NCI-H1436 treated with DMSO at 0.1 percent for 48 hours (cell line): ENCODE measurements around the gene MMP25.
"Not testable (repeated sequence)": the region's sequence is repeated elsewhere in the genome, so short reads cannot be mapped to it uniquely, and the experiment has no call there.

ENCODE experiments used
- DNase-seq: peaks from one replicate; lab custom pipeline; 2025; lab: John Stamatoyannopoulos, UW

MMP25 gene

DNA sequence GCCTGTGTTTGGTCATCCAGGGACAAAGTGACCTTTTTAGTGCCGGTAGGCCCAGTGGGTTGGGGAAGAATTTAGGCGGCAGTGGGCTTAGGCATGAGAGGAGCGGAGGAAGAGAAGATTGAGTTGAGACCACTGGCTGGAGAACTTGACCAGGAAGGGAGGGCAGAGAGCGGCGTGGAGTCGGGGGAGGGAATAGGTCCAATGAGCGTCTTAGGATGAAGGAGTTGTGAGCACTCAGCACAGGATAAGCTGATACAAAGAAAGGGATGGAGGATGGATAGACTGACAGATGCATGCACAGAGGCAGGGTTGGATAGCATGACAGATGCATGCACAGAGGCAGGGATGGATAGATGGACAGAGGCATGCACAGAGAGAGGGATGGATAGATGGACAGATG lies 27.1 kb downstream of the MMP25 start:
- no peak for DNase-seq

DNA sequence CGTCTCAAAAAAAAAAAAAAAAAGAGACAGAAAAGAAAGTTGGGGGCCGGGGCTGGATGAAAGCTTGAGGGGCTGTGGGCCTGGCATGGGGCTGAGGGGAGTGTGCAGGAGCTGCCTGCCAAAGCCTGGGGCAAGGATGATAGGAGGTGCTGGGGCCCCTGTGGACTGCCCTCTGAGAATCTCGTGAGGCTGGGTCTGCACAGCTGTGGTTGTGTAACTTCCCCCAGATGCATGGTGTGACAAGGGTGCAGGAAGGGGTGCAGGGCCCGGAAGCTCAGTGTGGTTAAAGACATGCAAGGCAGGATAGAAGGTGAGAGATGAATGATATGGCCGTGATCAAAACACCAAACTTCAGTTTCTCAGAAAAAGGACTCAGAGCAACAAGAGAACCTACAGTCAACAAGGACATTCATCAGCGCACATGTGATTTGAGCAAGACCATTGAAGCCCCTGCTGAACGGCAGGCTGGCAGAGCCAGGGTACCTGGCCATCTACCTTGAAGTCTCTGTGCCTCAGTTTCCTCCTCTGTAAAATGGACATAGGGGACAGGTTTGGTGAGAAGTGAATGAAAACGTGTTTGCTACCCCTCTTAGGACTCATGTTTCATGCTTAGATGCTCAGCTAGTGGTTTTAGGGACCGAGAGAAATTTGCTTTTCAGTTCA lies 28.6 kb downstream of the MMP25 start:
- no peak for DNase-seq

DNA sequence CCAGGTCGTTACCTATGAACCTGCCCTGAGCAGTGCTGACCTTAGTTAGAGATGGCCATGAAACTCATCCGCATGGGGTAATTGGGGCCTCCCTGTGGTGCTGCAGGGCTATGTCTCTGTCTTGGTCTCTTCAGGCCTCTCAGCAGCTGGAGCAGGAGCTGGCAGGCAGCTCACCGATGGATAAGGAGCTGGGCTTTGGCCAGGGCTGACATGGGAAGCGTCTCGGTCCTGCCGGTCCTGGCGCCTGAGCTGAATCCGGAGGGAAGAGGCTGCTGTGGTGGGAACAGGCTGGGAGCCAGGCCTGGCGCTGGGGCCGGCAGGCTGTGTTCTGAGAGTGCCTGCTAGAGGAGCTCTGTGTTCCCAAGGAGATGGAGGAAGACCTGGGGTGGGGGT lies 29.2 kb downstream of the MMP25 start:
- no peak for DNase-seq

DNA sequence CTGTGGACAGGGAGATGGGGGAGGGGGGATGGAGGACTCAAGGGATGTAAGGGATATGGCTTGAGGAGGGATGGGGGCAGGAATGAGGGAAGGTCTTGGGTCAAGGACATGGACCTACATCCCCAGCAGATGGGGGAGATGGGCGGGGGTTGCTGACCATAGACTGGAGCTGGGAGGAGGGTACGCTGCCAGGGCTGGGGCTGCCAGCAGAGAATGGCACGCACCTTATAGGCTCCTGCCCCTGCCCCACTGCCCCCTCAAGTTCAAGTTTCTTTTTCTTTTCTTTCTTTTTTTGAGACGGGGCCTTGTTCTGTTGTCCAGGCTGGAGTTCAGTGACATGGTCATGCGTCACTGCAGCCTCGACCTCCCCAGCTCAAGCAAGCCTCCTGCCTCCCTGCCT lies 29.6 kb downstream of the MMP25 start:
- not testable (repeated sequence) for DNase-seq

DNA sequence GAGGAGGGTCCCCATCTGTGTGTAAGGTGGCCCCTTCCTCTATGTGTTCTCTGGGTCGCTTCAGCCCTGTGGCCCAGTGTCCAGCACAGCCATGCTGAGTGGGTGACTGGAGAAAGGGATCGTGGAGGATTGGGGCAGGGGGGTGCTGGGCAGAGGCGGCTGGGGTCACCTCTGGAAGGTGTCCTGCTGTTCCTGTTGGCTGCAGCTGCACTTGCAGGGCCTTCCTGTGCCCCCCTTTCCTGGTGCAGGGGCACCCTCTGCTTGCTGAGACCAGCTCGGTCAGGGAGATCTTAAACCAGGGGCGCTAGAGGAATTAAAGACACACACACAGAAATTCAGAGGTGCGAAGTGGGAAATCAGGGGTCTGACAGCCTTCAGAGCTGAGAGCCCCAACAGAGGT lies 30.2 kb downstream of the MMP25 start:
- no peak for DNase-seq

DNA sequence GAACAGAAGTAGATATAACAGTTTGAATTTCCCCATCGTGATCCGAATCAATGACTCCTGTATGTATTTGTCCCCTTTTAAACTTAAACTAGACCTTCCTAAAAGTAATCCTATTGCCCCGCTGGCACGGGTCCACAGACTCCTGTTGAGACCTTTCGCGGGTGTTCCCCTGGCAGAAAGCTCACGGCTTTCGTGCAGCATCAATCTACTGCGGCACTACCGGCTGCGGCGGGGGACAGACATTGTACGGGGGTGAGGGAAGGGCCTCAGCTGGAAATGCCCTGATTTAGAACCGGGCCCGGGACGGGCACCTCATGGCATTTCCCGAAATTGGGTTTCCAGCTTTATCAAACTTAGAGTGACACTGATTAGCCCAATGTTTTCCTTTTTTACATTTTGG lies 33.7 kb downstream of the MMP25 start:
- no peak for DNase-seq

DNA sequence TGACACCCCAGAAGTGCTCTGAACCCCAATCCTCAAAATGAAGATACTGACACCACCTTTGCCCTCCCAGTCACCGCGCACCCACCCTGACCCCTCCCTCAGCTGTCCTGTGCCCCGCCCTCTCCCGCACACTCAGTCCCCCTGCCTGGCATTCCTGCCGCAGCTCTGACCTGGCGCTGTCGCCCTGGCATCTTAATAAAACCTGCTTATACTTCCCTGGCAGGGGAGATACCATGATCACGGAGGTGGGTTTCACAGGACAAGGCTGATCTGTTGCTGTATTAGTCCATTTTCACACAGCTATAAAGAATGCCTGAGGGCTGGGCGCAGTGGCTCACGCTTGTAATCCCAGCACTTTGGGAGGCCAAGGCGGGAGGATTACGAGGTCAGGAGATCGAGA lies 35.6 kb downstream of the MMP25 start:
- DNase-seq, result not testable (repeated sequence)

DNA sequence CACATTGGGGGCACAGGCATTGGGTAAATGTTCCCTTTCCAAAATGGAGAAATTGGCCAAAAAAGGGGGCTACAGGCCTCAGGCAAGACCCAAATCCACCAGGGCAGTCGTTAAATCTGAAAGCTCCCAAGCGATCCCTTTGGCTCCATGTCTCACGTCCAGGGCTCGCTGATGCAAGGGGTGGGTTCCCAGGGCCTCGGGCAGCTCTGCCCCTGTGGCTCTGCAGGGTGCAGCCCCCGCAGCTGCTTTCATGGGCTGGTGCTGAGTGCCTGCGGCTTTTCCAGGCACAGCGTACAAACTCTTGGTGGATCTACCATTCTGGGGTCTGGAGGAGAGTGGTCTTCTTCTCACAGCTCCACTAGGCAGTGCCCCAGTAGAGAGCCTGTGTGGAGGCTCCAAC lies 37.0 kb downstream of the MMP25 start:
- DNase-seq, result not testable (repeated sequence)

DNA sequence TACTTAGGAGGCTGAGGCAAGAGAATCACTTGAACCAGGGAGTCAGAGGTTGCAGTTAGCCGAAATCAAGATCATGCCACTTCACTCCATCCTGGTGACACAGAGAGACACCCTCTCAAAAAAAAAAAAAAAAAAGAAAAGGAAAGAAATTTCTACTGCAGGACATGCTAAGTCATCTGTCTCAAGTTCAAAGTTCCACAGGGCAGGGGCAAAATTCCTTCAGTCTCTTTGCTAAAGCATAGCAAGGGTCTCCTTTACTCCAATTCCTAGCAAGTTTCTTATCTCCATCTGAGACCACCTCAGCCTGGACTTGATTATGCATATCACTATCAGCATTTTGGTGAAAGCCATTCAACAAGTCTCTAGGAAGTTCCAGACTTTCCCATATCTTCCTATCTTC lies 38.1 kb downstream of the MMP25 start:
- no peak for DNase-seq

DNA sequence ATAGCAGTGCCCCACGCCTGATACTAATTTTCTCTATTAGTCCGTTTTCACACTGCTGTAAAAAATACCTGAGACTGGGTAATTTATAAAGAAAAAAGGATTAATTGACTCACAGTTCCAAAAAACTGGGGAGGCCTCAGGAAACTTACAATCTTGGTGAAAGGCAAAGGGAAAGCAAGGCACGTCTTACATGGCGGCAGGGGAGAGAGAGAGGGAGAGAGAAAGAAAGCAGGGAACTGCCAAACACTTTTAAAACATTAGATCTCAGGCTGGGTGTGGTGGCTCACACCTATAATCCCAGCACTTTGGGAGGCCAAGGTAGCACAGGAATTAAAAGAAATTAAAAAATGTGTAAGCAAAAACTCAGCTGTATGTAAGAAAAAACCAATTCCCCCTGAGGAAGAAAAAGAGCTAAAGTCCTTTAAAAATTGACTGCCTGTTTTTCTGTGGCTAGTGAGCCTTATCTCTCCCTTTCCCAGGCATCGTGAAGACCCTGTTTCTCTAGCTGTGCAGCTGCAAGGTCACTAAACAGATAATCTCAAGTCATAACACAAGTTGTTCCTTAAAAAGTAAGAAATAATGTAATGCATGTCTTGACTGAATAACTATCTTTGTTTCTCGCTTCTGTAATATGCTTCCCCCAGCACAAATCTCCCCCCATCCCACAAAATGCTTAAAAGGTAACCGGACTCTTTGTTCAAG lies 38.8 kb downstream of the MMP25 start:
- DNase-seq, result no peak

DNA sequence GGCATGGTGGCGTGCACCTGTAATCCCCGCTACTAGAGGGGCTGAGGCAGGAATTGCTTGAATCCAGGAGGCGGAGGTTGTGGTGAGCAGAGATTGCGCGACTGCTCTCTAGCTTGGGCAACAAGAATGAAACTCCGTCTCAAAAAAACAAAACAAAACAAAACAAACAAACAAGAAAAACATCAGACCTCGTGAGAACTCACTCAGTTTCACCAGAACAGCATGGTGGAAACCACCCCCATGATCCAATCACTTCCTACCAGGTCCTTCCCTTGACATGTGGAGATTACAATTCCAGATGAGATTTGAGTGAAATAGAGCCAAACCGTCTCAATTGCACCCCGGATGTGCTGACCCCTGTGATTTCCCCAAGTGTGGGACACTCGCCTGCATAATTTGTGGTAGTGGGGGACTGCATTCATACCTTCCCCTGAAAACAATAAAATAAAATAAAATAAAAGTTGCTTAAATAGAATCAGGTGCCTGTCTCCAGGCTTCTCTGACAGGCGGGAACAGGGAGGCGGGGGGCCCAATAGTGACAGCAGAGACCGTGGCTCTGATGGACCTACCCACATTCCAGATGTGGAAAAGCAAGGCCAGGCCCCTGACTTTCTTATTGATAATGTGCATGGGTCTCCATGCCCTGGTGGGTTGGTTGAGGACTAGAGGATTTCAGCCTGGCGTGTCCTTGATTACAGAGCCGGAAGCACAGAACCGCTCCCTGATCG lies 39.7 kb downstream of the MMP25 start:
- DNase-seq, result no peak

DNA sequence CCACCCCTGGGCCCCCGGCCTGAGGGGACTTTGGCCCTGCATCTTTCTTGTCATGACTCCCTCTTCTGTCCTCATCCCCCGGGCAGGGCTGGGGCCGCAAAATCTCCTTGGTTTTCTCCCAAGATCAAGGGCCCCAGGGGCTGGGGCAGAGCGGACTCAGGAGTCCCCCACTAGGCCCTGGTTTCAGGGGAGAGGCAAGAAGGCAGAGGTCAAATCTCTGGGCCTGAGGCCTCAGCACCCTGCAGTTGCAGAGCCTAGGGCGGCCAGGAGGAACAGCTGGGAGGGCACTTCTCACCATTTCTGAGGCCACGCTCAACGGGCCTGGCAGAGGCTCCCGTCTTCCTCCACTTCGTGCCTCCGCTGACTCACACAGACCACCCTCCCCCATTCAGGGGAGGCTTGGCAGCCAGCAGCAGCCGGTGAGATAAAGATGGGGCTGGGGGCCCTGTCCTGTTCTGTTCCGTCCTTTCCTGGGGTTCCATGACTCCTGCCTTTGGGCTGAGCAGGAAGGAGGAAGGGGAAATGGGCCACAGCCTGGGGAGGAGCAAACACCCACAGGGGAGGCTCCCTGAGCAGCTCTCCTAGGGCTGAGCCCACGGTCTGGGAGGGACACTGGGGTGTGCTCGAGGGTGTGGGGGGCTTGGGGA lies 40.4 kb downstream of the MMP25 start:
- no peak for DNase-seq

DNA sequence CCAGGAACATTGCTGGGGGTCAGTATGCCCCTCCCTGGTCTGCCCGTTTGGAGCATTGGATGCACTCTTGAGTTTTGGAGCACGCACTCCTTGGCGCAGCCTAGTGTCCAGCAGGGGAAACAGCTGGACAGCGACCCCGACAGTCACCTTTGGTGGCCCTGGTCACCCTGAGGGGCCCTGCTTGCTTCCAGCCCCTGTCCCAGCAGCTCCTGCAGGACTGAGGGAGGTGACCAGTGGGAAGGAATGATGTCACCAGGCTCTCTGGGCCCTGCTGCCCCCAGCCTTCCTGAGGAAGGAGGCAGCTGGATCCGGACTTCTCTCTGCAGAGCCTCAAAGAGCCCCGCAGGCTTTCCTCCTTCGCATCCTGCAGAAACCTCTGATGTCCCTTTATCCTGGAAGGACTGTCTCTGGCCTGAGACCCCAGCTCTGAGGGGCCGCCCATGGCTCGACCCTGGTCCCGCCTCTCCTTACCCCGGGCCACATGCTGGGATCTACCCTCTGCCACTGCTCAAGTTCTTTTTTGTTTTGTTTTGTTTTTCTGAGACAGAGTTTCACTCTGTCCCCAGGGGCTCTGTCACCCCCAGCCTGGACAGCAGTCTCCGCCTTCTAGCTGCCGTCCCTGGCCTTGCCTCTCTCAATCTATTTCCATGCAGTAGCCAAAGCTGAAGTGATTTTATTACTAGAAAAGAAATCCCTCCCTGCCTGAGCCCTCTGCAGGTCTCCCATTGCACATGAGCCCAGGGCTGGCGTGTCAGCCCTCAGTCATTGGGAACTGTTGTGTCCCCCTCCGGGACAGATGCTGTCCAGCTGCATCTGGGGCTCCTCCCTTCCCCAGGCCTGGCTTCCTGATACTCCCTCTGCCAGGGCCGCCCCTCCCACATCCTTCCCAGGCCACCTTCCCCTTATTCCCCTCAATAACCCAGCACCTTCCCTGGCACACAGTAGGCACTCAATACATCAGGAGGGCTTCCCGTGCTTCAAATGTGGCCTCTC lies 41.2 kb downstream of the MMP25 start:
- no peak for DNase-seq

DNA sequence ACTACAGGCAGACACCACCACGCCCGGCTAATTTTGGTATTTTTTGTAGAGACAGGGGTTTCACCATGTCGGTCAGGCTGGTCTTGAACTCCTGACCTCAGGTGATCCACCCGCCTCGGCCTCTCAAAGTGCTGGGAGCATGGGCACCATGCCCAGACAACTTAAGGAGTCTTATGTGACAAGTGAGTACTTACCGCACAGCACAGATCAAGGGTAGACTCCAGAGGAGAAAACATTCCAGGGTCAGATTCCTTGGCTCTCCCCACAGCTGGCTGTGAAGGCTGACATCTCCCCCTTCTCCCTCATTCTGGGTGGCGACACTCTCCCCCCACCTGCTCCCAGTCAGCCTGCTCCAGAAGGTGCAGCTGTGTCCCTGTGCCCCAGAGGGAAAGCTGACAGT lies 42.1 kb downstream of the MMP25 start:
- DNase-seq, result no peak

DNA sequence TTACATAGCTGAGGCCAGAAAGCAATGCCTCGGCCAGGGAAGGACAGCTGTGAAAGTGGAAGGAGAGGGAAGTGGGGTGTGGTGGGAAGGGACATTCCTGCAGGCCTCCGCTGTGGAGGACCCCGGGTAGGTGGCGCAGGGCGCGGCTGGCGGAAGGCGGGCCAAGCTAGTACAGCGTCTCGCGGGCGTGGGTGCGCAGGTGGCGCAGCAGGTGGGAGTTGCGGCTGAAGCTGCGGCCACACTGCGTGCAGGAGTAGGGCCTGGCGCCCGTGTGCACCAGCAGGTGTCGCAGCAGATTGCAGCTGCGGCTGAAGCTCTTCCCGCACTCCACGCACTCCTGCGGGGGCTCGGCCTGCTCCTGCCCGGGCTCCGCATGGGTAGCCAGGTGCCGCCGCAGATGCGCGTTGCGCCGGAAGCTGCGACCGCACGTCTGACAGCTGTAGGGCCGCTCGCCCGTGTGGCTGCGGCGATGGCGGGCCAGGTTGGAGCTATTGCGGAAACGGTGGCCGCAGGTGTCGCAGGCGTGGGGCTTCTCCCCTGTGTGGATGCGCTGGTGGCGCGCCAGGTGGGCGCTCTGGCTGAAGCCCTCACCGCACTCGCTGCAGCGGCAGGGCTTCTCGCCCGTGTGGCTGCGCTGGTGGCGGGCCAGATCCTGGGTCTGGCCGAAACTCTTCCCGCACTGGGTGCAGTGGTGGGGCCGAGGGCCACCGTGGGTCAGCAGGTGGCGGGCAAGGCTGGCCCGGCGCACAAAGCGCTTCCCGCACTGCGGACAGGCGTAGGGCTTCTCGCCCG lies 42.8 kb downstream of the MMP25 start:
- DNase-seq, result no peak

DNA sequence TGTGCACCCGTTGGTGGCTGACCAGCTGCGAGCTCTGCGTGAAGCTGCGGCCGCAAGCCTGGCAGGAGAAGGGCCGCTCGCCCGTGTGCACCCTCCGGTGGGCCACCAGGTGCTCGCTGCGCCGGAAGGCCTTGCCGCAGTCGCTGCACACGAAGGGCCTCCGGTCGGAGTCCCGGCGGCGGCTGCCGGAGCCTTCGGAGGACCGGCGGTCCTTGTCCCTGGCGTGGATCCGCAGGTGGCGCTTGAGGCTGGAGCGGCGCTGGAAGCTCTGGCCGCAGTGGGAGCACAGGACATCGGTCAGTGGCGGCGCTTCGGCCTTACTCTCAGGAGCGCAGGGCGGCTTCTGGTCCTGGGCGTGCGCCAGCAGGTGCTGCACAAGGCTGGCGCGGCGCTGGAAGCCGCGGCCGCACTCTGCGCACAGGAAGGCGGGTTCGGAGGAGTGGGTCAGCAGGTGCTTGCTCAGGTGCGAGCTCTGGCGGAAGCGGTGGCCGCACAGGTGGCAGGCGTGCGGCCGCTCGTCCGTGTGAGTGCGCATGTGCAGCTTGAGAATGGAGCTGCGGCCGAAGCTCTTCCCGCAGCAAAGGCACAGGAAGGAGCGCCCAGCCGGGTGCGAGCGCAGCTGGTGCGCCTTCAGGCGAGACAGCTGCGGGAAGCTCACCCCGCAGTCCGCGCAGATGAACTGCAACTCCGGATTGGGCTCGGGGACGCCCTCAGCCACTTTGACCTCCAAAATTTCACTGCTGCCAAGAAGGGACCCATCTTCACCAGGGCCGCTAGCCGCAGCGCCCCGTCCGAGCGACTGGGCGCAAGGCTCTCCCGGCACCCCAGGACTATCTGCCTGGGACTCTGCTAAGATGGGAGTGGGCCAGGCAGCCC lies 43.6 kb downstream of the MMP25 start:
- no peak for DNase-seq

DNA sequence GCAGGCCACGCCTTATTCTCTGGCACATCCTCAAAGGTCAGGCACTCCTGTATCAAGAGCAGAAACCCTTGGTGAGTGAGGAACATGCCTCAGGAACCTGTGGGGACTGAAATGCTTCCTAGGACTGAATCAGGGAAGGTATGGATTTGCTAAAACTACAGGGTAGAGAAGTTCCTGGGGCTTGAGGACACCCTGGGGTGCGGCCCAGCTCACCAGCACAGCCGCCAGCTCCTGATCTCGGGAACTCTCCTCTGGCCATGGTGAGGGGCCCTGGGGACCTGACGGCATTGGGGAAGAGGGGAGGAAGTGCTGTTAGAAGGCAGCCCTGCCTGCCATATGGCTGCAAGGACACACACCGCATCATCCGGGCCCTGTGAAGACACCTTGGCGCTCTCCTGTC lies 45.2 kb downstream of the MMP25 start:
- no peak for DNase-seq

DNA sequence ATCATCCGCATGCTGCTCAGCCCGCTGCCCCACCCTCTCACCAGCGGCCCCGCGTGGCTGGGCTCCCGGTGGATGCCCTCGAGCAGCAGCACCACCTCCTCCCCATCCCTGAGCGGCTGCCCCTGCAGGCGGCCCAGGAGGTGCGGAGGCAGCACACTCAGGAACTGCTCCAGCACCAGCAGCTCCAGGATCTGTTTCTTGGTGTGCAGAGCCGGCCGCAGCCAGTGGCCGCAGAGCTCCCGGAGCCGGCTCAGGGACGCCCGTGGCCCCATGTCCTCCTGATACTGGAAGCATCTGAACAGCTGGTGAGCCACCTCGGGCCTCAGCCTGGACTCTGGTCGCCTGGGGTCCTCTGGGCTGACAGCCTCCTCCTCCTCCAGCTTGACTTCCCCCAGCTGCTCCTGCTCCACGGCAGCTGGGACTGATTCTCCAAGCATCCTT lies 46.2 kb downstream of the MMP25 start:
- no peak for DNase-seq

DNA sequence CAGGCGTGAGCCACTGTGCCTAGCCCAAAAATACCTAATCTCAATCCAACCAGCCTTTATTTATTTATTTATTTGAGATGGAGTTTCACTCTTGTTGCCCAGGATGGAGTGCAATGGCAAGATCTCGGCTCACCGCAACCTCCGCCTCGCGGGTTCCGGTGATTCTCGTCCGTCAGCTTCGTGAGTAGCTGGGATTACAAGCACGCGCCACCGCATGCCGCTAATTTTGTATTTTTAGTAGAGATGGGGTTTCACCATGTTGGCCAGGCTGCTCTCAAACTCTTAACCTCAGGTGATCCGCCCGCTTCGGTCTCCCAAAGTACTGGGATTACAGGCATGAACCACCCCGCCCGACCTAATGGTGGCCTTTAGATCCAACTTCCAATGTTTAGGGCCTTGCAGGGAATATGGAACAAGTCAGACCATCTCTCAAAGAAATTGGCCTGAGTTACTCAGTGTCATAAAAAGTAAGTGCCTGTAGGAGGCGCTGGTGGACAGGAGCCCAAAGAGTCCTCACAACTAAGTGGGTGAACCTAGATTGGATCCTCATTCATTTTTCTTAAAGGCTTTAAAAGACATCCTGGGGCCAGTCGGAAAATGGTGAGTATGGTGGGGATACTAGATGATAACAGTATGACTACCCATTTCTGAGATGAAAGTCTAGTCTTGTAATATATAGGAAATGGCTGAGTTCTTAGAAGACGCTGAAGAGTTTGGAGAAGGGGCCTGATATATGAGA lies 48.1 kb downstream of the MMP25 start:
- no peak for DNase-seq
